IPS-11a (cell line): Measurements from ENCODE around the gene XKR7.

Experiments
- H3K4me3 ChIP-seq: one replicate; pipeline ENCODE4 v1.5.1; 2013; ENCODE audit warnings: low read depth, low read length, control low read depth

Gene XKR7

GRCh38 chr20:31975874-31976273 is 7.9 kb downstream of the XKR7 start:
- no peak overlapping the region for H3K4me3 ChIP-seq

GRCh38 chr20:31977080-31977479 is 9.1 kb downstream of the XKR7 start:
- H3K4me3 ChIP-seq = no peak overlapping the region

GRCh38 chr20:31979713-31980426 is 11.9 kb downstream of the XKR7 start:
- H3K4me3 ChIP-seq = no peak overlapping the region

GRCh38 chr20:31981784-31982183 is 13.8 kb downstream of the XKR7 start:
- H3K4me3 ChIP-seq = no peak overlapping the region

- no peak overlapping the region for H3K4me3 ChIP-seq
These were observed 17.1 kb downstream of the XKR7 start for GRCh38 chr20:31984981-31985471.

GRCh38 chr20:31987744-31988143 is 19.8 kb downstream of the XKR7 start:
- no peak overlapping the region for H3K4me3 ChIP-seq

GRCh38 chr20:31988430-31989015 is 20.6 kb downstream of the XKR7 start:
- no peak overlapping the region for H3K4me3 ChIP-seq

GRCh38 chr20:31989030-31989645 is 21.2 kb downstream of the XKR7 start:
- no peak overlapping the region for H3K4me3 ChIP-seq

- H3K4me3 ChIP-seq = no peak overlapping the region
These were observed 22.8 kb downstream of the XKR7 start for GRCh38 chr20:31990641-31991338.

- H3K4me3 ChIP-seq = no peak overlapping the region
These were observed 23.4 kb downstream of the XKR7 start for GRCh38 chr20:31991339-31991705.

GRCh38 chr20:31992086-31992485 is 24.1 kb downstream of the XKR7 start:
- H3K4me3 ChIP-seq = no peak overlapping the region

GRCh38 chr20:31996996-31997395 is 29.0 kb downstream of the XKR7 start:
- H3K4me3 ChIP-seq = no peak overlapping the region

- no peak overlapping the region for H3K4me3 ChIP-seq
These were observed 30.3 kb downstream of the XKR7 start for GRCh38 chr20:31998246-31998645.

- no peak overlapping the region for H3K4me3 ChIP-seq
These were observed 35.4 kb downstream of the XKR7 start for GRCh38 chr20:32003325-32003724.

- H3K4me3 ChIP-seq = no peak overlapping the region
These were observed 37.0 kb downstream of the XKR7 start for GRCh38 chr20:32004963-32005362.

- no peak overlapping the region for H3K4me3 ChIP-seq
These were observed 38.1 kb downstream of the XKR7 start for GRCh38 chr20:32006053-32006452.

GRCh38 chr20:32006841-32007786 is 39.2 kb downstream of the XKR7 start:
- H3K4me3 ChIP-seq = no peak overlapping the region

GRCh38 chr20:32007787-32008616 is 40.1 kb downstream of the XKR7 start:
- H3K4me3 ChIP-seq = no peak overlapping the region

- no peak overlapping the region for H3K4me3 ChIP-seq
These were observed 41.6 kb downstream of the XKR7 start for GRCh38 chr20:32009564-32009963.

- H3K4me3 ChIP-seq = no peak within 1 kb of the TSS
These were observed 42.1 kb downstream of the XKR7 start, which contains the start of gene CCM2L for GRCh38 chr20:32010101-32010500. CCM2L (plus strand) TSS chr20:32010438; CDS start chr20:32010455, 17 bp downstream.
